Measurements from ENCODE around the gene ZC3H6. TPM values are rescaled to one million over a fixed set of nuclear protein-coding genes. Genes with fewer than 3 reads are reported as not detected.
"Not testable (repeated sequence)": the region's sequence is repeated elsewhere in the genome, so short reads cannot be mapped to it uniquely, and the experiment has no call there.

ZC3H6 gene
- total RNA-seq, 2 experiments from 2014 or later, result 13.5 to 14.7 TPM

GRCh38 chr2:112256654-112257053 is 18.7 kb upstream of the ZC3H6 start:
- CTCF ChIA-PET, result interaction anchor here (1.2 to 2.2 kb wide), 3 partner anchors 18 to 135 kb away, joined by 3 to 10 read pairs (median 3); no protein-coding TSS in a partner anchor
- Mint-ChIP-seq H3K9me3 (no peaks in the 10 kb centered on the region), H3K36me3 (ENCODE audit: low read depth) (peaks cover 8% of the 10 kb centered on the region), H3K4me1 (peaks cover 38% of the 10 kb centered on the region), H3K27ac (no peak overlapping the region), H3K4me3 (no peak overlapping the region), H3K27me3 (peaks cover 1% of the 10 kb centered on the region)
- POLR2A ChIA-PET, result interaction anchor here (4.5 kb wide), 1 partner anchor 18 kb away, joined by 28 read pairs; the partner anchor contains the start of gene ZC3H6
- DNase-seq, result no peak

GRCh38 chr2:112257575-112257974 is 17.8 kb upstream of the ZC3H6 start:
- peaks cover 2% of the 10 kb centered on the region for H3K27me3 Mint-ChIP-seq
- peaks cover 8% of the 10 kb centered on the region for H3K36me3 Mint-ChIP-seq (ENCODE audit: low read depth)
- H3K9me3 Mint-ChIP-seq, result no peaks in the 10 kb centered on the region
- H3K27ac Mint-ChIP-seq, result no peak overlapping the region
- peaks cover 38% of the 10 kb centered on the region for H3K4me1 Mint-ChIP-seq
- POLR2A ChIA-PET, result interaction anchor here (4.5 kb wide), 1 partner anchor 17 kb away, joined by 28 read pairs; the partner anchor contains the start of gene ZC3H6
- DNase-seq, result no peak
- no peak overlapping the region for H3K4me3 Mint-ChIP-seq
- CTCF ChIA-PET, result no interaction called here

- POLR2A ChIA-PET, result interaction anchor here (1.9 to 3.5 kb wide), 2 partner anchors 8 to 14 kb away, joined by 4 to 24 read pairs; no protein-coding TSS in a partner anchor
- Mint-ChIP-seq H3K36me3 (ENCODE audit: low read depth) (no peaks in the 10 kb centered on the region), H3K9me3 (peaks cover 3% of the 10 kb centered on the region)
These were observed 15.7 kb upstream of the ZC3H6 start for GRCh38 chr2:112259509-112260294.

GRCh38 chr2:112260295-112260625 is 15.1 kb upstream of the ZC3H6 start:
- peaks cover 6% of the 10 kb centered on the region for H3K27me3 Mint-ChIP-seq
- POLR2A ChIA-PET, result interaction anchor here (1.9 to 3.5 kb wide), 2 partner anchors 9 to 14 kb away, joined by 4 to 24 read pairs; no protein-coding TSS in a partner anchor
- H3K27ac Mint-ChIP-seq, result no peak overlapping the region
- peaks cover 3% of the 10 kb centered on the region for H3K9me3 Mint-ChIP-seq
- CTCF ChIA-PET, result interaction anchor here (0.5 to 2.3 kb wide), 11 partner anchors 9 to 323 kb away, joined by 3 to 8 read pairs (median 5); no protein-coding TSS in a partner anchor
- peaks cover 23% of the 10 kb centered on the region for H3K4me1 Mint-ChIP-seq
- no peak for DNase-seq
- H3K4me3 Mint-ChIP-seq, result no peak overlapping the region
- H3K36me3 Mint-ChIP-seq (ENCODE audit: low read depth), result no peaks in the 10 kb centered on the region

More at GRCh38 chr2:112259509-112260294, 15.7 kb upstream of the ZC3H6 start:
- peaks cover 23% of the 10 kb centered on the region for H3K4me1 Mint-ChIP-seq
- CTCF ChIA-PET, result interaction anchor here (0.5 to 2.3 kb wide), 18 partner anchors 9 to 324 kb away, joined by 3 to 9 read pairs (median 3); no protein-coding TSS in a partner anchor
- H3K27ac Mint-ChIP-seq, result no peak overlapping the region
- peaks cover 6% of the 10 kb centered on the region for H3K27me3 Mint-ChIP-seq
- peak; percentile 86 for DNase-seq
- no peak overlapping the region for H3K4me3 Mint-ChIP-seq

- Mint-ChIP-seq H3K36me3 (ENCODE audit: low read depth) (no peaks in the 10 kb centered on the region), H3K9me3 (peaks cover 3% of the 10 kb centered on the region), H3K27ac (no peak overlapping the region), H3K4me1 (peaks cover 14% of the 10 kb centered on the region), H3K4me3 (no peak overlapping the region), H3K27me3 (peaks cover 6% of the 10 kb centered on the region)
- ChIA-PET POLR2A (interaction anchor here (0.7 kb wide), 1 partner anchor 12 kb away, joined by 3 read pairs; no protein-coding TSS in a partner anchor), CTCF (no interaction called here)
- DNase-seq, result no peak
These were observed 12.5 kb upstream of the ZC3H6 start for GRCh38 chr2:112262876-112263275.

GRCh38 chr2:112268547-112268946 is 6.8 kb upstream of the ZC3H6 start:
- Mint-ChIP-seq H3K36me3 (ENCODE audit: low read depth) (peaks cover 5% of the 10 kb centered on the region), H3K9me3 (peaks cover 4% of the 10 kb centered on the region), H3K27ac (no peak overlapping the region), H3K27me3 (no peaks in the 10 kb centered on the region), H3K4me1 (peaks cover 3% of the 10 kb centered on the region), H3K4me3 (no peak overlapping the region)
- ChIA-PET CTCF (interaction anchor here (0.7 kb wide), 1 partner anchor 224 kb away, joined by 3 read pairs; no protein-coding TSS in a partner anchor), POLR2A (no interaction called here)
- no peak for DNase-seq

- H3K4me3 Mint-ChIP-seq, result no peak overlapping the region
- no peaks in the 10 kb centered on the region for H3K27me3 Mint-ChIP-seq
- CTCF ChIA-PET, result interaction anchor here (1.0 kb wide), 1 partner anchor 13 kb away, joined by 3 read pairs; no protein-coding TSS in a partner anchor
- H3K36me3 Mint-ChIP-seq (ENCODE audit: low read depth), result peaks cover 8% of the 10 kb centered on the region
- H3K9me3 Mint-ChIP-seq, result peaks cover 4% of the 10 kb centered on the region
- POLR2A ChIA-PET, result interaction anchor here (1.0 to 2.5 kb wide), 2 partner anchors 13 to 18 kb away, joined by 4 to 24 read pairs; partner anchors contain the start of gene ZC3H8
- DNase-seq, result no peak
- H3K27ac Mint-ChIP-seq, result no peak overlapping the region
- peaks cover 9% of the 10 kb centered on the region for H3K4me1 Mint-ChIP-seq
These were observed 2.7 kb upstream of the ZC3H6 start for GRCh38 chr2:112272669-112273068.

GRCh38 chr2:112273349-112273748 is 2.0 kb upstream of the ZC3H6 start:
- CTCF ChIA-PET, result interaction anchor here (0.7 to 1.0 kb wide), 2 partner anchors 12 to 18 kb away, joined by 3 read pairs; partner anchors contain the start of gene ZC3H8
- peaks cover 10% of the 10 kb centered on the region for H3K4me1 Mint-ChIP-seq

GRCh38 chr2:112275887-112276773 is 733 bp downstream of the ZC3H6 start:
- CTCF ChIA-PET, result no interaction called here
- POLR2A ChIA-PET, result interaction anchor here (1.2 kb wide), 1 partner anchor 221 kb away, joined by 4 read pairs; the partner anchor contains the start of gene TMEM87B
- peak overlapping the region; percentile 95 for H3K27ac Mint-ChIP-seq
- no peaks in the 10 kb centered on the region for H3K9me3 Mint-ChIP-seq
- H3K36me3 Mint-ChIP-seq (ENCODE audit: low read depth), result peaks cover 3% of the 10 kb centered on the region
- DNase-seq, result peak; percentile 78
- peaks cover 10% of the 10 kb centered on the region for H3K4me1 Mint-ChIP-seq
- H3K4me3 Mint-ChIP-seq, result peak overlapping the region; percentile 91
- no peaks in the 10 kb centered on the region for H3K27me3 Mint-ChIP-seq

More at GRCh38 chr2:112273349-112273748, 2.0 kb upstream of the ZC3H6 start:
- no peak for DNase-seq
- POLR2A ChIA-PET, result interaction anchor here (1.0 to 2.5 kb wide), 2 partner anchors 13 to 18 kb away, joined by 4 to 24 read pairs; partner anchors contain the start of gene ZC3H8
- Mint-ChIP-seq H3K36me3 (ENCODE audit: low read depth) (peaks cover 6% of the 10 kb centered on the region), H3K27me3 (no peaks in the 10 kb centered on the region), H3K9me3 (peaks cover 3% of the 10 kb centered on the region), H3K4me3 (no peak overlapping the region), H3K27ac (peak overlapping the region; percentile 3)

GRCh38 chr2:112276954-112277353 is 1.6 kb downstream of the ZC3H6 start:
- no peaks in the 10 kb centered on the region for H3K9me3 Mint-ChIP-seq
- peaks cover 3% of the 10 kb centered on the region for H3K36me3 Mint-ChIP-seq (ENCODE audit: low read depth)
- CTCF ChIA-PET, result interaction anchor here (1.0 kb wide), 1 partner anchor 17 kb away, joined by 5 read pairs; no protein-coding TSS in a partner anchor
- no peaks in the 10 kb centered on the region for H3K27me3 Mint-ChIP-seq
- H3K4me3 Mint-ChIP-seq, result no peak overlapping the region
- H3K4me1 Mint-ChIP-seq, result peaks cover 10% of the 10 kb centered on the region
- DNase-seq, result no peak
- POLR2A ChIA-PET, result interaction anchor here (1.2 to 1.8 kb wide), 3 partner anchors 22 to 222 kb away, joined by 4 to 5 read pairs (median 4); partner anchors contain the start of genes TMEM87B and ZC3H8
- no peak overlapping the region for H3K27ac Mint-ChIP-seq

- no peak for DNase-seq
- H3K27me3 Mint-ChIP-seq, result no peaks in the 10 kb centered on the region
- no peaks in the 10 kb centered on the region for H3K9me3 Mint-ChIP-seq
- CTCF ChIA-PET, result interaction anchor here (1.0 to 1.1 kb wide), 2 partner anchors 13 to 18 kb away, joined by 3 to 5 read pairs; no protein-coding TSS in a partner anchor
- POLR2A ChIA-PET, result interaction anchor here (0.9 to 1.8 kb wide), 4 partner anchors 23 to 223 kb away, joined by 3 to 5 read pairs (median 4); partner anchors contain the start of genes TMEM87B and ZC3H8
- H3K4me3 Mint-ChIP-seq, result no peak overlapping the region
- no peak overlapping the region for H3K27ac Mint-ChIP-seq
- H3K4me1 Mint-ChIP-seq, result peaks cover 10% of the 10 kb centered on the region
- peaks cover 3% of the 10 kb centered on the region for H3K36me3 Mint-ChIP-seq (ENCODE audit: low read depth)
These were observed 2.3 kb downstream of the ZC3H6 start for GRCh38 chr2:112277596-112278220.

GRCh38 chr2:112282066-112282465 is 6.7 kb downstream of the ZC3H6 start:
- DNase-seq; H3K36me3 Mint-ChIP-seq (ENCODE audit: low read depth); H3K4me1 Mint-ChIP-seq; H3K27me3 Mint-ChIP-seq; CTCF ChIA-PET; H3K27ac Mint-ChIP-seq; POLR2A ChIA-PET; H3K9me3 Mint-ChIP-seq; H3K4me3 Mint-ChIP-seq: not testable (repeated sequence)
